AG20443 (cell line): ENCODE results near the gene SCLT1.
A peak's percentile ranks its signal among the peaks of the same experiment; 100 is the strongest.

Experiments used
- DNase-seq: peaks from one replicate; pipeline ENCODE4 v3.0.0; 2012; ENCODE audit warnings: low spot score, mixed read lengths

SCLT1 gene

DNA sequence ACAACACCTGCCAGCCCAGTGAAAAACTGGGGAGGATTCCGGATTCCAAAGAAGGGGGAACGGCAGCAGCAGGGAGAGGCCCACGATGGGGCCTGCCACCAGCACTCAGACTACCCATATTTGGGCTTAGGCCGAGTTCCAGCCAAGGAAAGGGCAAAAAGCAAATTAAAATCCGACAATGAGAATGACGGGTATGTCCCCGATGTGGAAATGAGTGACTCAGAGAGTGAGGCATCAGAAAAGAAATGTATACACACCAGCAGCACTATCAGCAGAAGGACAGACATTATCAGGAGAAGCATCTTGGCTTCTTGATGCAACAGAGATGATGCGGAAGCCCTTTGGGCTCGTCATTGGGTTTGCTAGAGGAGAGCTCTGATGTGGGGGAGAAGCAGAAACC is 221.4 kb downstream of the SCLT1 start:
- DNase-seq, result peak; percentile 64

DNA sequence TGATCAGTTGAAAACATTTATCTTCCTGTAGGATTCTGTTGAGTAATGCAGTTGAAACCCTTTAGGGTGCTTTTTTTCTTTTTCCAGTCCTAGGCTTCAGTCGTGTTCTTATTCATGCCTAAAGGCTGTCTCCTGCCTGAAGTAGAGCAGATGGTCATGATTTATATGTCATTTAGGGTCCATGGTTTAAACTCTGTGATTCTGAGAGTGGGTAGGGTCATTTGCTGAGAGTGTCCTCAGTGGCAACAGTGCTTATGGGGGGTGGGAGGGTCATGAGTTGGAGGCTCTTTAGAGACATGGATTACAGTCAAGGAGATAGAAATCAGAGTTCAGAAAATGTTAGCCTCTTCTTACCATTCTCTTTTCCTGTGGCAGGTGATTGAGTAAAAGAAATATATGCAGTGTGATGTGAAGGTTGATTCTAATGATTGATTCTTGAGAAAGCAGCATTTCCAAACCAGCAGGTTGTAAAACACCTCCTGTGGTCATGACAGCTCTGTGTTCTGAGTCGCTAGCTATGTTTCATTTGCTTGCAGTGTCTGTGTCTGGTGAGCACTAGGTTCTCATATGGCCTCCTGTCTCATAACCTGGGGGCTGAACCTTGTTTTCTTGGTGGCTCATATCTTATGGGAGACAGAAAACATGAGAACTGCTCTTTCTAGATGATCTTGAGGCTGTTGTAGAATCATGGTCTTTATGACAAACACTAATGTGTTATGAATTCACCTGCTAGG is 223.4 kb downstream of the SCLT1 start:
- DNase-seq, result no peak

DNA sequence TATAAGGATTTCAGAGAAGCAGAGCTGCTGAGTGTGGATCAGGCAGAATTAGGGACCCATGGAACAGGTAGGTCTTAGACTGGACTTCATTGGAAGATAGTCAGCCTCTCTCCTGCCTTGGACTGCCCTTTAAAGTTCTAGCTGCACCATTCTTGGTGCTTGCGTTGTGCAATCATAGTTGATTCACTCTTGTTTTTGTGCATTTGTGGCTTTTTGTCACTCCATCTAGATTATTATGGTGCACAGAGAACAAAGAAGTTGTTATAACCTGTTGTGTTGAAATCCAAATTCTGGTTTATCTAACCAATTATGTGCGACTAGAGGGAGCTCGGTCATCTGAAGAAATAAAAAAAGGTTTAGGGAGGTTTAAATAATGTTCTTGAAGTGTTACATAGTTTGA is 224.6 kb downstream of the SCLT1 start:
- no peak for DNase-seq

DNA sequence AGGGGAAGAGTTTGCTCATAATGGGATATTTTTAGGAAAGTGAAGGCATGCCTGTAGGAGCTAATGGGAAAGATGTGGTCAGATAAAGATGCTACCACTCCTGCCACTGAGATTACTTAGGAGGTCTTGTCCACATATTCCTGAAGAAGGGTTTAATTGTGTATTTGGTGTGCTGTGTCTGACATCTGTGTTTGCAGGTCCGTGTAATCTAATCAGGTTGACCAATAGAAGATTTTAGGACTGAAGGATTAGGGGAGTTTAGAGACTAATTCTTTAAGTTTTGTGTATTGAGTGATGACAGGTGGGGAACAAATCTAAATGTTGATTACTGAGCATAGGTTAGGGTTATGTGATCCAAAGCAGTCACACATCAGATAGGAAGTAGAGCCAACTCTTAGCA is 226.6 kb downstream of the SCLT1 start:
- no peak for DNase-seq

DNA sequence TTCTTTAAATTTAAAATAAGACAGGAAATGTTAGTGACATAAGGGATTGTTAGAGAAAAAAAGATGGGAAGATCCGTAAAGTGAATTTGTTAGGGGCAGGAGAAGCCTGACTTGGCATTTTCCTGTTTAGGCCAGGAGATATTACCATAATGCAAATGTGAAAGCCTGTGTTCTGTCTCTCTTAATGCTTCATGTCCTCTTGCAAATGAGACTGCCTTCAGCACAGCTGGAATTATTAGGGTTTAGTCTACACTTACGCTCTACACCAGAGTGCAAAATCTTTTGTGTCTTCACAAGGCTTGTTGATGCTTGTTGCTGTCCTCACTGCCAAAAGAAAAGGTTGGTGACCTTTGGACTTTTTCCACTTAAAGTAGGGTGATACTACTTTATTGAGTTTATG is 227.1 kb downstream of the SCLT1 start:
- DNase-seq, result no peak

DNA sequence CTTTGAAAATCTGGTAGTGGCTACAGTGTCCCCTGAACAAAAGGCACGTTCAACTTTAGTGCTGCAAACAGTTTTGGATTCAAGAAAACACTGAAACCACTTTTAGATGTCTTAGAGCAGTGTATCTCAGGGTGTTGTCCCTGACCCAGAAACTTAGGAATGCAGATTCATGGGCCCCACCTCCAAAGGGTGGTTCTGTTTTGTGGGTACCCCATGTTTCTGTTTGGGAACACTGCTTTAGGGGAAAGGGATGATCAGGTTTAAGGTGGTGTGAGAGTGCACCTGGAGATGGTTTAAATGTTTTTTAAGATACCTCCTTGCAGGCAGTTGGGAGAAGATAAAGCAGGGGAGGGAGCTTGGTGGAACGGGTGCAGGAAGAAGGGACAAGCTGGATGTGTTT is 228.2 kb downstream of the SCLT1 start:
- no peak for DNase-seq

DNA sequence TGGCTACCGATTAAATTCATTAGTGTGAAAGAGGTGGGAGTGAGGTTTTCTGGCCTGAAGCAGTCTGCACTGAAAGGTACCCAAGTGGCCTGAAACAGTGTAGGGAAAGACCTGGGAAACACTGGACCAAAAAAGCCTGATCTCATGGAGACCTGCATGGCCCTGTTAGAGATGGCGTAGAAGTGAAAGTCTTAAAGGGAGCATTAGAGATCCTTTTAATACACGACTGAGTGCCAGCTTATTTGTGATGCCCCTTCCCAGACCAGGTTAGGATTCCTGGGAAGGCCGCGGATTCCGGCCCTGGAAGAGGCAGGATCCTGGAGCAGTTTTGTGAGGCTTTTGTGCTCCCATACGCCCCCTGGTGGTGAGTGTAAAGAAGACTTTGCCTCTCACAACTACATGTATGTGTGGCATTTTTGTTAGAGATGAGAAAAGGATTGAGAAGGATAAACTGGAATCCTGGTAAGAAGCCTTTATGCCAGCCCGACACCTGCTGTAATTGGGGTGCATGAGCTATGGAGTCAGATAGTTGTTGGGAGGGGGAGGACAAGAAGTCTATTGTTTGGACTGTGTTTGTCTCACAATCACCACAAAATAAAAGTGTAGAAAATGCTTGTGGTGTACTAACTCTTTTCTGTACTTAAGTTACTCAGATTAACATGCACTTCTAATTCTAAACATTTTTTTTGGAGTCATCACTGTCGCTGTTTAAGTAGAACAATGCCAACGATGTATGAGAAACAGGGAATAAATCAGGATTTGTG is 229.8 kb downstream of the SCLT1 start:
- DNase-seq, result peak; percentile 80

DNA sequence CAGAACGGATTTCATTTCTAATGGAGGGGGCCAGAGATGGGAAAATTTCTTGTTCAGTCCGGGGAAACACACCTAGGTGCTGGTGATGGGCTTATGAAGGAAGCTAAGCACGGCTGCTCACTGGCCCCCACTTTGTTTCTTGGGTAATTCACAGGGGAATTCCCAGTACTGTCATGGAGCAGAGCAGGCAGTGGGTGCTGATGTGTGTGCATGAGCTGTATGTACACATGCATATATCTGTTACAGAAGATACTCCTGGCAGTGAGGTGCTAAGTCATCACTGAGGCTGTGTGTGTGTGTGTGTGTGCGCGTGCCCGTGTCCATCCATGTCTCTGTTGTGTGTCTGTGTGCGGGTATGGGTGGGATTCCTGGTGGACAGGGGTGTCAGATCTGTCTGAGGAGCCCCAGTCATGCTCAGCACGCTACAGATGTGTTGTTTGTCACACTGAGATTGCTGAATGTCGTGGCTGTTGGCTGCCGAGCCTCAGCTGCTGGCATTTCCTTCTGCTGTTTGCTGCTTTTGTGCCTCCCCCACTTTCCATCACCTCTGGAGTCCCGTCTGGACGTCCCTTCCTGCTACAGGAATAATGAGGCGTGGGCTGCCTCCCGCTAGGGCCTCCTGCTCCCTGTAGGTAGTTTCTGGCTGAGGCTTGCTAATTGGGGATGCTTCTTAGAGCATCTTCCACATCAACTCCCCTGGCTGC is 230.6 kb downstream of the SCLT1 start:
- DNase-seq, result no peak

DNA sequence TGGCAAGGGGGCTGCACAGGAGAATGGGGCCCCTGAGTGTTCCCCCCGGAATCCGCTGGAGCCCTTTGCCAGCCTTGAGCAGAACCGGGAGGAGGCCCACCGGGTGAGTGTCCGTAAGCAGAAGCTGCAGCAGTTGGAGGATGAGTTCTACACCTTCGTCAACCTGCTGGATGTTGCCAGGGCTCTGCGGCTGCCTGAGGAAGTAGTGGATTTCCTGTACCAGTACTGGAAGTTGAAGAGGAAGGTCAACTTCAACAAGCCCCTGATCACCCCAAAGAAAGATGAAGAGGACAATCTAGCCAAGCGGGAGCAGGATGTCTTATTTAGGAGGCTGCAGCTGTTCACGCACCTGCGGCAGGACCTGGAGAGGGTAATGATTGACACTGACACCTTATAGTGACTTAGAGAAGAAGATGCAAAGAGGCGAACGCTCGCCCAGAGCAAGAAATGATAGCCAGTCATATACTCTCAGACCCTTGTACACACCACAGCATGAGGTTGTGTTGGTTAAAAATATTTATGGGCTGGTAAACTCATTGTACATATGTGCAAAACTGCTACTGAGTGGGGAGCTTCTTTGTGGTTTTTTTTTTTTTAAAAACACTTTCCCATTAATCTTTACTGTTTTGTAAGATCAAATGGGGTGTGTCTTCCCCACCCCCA is 231.4 kb downstream of the SCLT1 start:
- DNase-seq, result no peak

DNA sequence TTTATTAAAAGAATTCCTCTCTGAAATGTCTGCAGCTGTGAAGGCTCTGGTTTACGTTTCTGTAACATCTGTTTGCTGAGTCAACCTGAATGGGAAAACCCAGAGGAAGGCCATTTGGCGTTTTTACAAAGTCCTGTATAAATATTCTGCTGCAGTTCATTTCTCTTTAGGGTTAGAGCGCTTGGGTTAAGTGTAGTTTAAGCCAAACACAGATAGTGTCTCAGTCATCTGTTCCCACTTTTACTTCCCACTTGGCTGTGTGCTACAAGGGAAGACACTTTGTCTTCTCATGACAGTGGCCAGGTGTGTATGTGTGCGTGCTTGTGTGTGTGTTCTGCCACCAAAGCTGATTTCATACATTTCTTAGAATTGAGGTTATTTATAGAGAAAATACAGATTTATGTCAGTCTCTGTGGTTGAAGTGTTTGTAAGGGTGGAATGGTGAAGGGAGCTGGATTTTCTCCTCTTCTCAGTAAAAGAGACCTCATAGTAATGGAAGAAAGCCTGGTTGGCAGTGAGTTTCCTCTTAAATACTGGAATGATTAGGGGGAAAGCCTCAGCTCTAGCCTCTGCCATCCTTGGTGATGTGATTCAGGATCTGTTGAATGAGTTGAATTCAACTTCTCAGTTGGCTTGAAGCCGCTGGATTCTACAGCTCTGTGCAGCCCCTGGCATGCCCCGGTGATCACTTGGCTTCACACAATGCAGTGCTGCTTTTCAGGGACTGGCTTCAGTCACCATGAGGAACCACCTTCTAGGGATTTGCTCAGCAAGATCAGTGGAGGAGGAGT is 233.3 kb downstream of the SCLT1 start:
- DNase-seq, result peak; percentile 66

DNA sequence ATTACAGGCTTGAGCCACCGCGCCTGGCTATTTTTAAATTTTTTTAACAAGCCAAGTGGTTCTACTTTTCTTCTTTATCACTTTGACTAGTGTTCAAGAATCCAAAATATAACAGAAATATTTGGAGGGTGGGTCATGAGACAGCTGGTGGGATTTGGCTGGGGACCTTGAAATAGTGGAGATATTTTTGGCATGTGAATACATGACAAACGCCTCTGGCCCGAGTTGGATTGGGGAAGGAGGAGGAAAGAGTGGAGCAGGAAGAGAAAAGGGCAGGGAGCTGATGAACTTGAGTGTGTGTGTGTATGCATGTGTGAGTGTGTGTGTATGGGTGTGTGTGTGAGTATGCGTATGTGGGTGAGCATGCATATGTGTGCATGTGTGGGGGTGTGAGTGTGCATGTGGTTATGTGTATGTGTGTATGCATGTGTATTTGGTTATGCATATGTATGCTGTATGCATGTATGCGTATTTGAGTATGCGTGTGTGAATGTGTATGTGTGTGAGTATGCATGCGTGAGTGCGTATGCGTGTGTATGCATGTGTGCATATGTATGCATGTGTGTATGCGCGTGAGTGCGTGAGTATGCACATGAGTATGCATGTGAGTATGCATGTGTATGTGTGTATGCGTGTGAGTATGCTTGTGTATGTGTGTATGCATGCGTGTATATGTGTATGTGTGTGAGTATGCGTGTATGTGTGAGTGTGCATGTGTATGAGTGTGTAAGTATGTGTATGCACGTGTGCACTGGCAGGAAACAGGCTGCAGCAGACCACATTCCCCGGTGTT is 234.3 kb downstream of the SCLT1 start:
- peak; percentile 76 for DNase-seq

DNA sequence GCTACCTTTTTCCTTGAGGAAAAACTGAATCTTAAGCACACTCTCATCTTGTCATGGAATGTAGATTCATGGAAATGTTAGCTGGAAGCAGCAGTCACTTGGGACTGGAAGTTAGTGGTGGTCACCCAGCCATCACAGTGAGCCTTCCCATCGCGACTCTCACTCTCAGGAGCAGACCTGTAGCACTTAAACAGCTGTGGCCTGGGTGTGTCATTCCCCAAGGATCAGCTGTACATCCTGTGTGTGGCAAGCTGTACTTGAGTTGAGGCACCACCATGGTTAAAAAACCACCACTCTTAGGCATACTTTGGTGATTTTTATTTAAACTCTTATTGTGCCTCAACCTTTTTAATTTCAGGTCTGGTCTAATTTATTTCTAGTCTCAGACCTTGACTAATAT is 237.1 kb downstream of the SCLT1 start:
- DNase-seq, result no peak

DNA sequence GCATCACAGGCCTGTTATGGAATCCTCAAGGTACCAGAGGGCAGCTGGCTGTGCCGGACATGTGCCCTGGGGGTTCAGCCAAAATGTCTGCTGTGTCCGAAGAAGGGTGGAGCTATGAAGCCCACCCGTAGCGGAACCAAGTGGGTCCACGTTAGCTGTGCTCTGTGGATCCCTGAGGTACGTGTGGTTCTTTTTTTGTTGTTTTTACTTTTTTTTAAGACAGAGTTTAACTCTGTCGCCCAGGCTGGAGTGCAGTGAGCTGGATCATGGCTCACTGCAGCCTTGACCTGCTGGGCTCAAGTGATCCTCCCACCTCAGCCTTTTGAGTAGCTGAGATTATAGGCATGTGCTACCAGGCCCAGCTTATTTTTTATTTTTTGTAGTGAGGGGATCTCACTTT is 237.7 kb downstream of the SCLT1 start:
- no peak for DNase-seq

DNA sequence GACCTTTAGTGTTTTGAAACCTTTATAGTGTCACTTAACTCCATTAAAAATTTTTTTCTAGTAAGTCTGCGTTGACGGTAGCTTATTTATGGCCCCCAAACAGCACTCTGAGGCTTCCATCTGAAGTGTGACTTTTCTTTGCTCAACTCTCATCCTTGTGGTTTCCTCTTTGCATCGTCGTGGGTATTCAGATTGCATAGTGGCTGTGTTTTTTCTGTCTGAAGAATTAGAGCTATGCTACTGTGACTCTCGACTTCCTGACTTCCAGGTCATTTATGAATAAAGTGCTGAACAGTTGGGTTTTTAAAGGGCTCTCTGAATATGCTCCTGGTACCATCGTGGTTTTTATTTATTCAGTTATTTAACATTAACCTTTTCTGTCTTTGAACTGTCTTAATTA is 238.9 kb downstream of the SCLT1 start:
- peak; percentile 42 for DNase-seq

DNA sequence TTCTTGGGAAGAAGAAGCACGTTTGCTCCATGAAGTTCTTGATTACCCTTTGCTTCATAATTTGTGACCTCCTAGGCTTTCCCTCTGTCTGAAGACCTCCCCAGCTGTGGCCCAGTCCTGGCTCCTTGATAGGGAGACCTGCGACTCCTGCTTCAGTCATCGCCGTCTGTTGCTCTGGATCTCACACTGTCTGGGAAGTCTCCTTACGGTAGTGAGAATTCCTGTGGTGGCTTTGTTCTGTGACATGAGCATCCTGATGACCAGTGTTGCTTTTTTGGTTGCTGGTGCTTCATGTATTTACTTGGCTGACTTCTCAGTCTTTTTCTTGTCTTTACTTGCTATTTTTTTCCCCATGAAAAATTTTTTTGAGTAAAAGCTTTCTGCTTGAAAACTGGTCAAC is 239.6 kb downstream of the SCLT1 start:
- DNase-seq, result no peak

DNA sequence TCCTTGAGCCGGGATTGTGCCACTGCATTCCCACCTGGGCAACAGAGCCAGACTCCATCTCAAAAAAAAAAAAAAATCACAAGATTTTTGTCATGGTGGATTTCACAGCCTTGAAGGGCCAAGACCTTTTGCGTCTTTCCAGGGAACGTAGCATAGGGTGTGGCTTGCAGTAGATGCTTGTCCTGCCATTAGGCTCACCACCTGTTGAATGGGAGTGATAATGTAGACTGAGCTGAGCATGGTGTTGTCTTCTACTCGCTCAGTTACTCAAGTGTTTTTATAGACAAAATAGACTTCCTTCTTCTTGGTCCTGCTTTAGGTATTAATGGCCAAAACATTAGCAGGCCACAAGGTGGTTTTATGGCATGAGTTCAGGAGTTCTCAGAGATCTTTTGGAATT is 243.1 kb downstream of the SCLT1 start:
- DNase-seq, result no peak

DNA sequence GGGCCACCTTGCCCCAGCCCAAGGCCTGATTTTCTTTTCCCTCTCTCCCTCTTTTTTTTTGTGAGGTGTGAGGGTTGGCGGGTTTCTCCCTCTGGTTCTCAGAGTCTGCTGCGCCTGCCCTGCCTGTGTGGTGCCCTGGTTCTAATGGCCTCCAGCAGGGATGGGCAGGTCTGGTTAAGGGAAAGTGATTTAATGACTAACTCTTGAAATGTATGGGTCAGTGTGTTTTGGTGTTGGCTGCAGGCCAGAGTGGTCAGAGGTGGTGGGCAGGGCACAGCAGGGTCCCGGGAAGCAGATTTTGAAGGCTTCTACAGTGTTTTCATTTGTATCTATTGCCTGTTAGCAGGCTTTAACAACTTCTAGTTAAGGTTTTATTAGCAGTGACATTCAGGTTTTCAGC is 244.9 kb downstream of the SCLT1 start:
- no peak for DNase-seq

DNA sequence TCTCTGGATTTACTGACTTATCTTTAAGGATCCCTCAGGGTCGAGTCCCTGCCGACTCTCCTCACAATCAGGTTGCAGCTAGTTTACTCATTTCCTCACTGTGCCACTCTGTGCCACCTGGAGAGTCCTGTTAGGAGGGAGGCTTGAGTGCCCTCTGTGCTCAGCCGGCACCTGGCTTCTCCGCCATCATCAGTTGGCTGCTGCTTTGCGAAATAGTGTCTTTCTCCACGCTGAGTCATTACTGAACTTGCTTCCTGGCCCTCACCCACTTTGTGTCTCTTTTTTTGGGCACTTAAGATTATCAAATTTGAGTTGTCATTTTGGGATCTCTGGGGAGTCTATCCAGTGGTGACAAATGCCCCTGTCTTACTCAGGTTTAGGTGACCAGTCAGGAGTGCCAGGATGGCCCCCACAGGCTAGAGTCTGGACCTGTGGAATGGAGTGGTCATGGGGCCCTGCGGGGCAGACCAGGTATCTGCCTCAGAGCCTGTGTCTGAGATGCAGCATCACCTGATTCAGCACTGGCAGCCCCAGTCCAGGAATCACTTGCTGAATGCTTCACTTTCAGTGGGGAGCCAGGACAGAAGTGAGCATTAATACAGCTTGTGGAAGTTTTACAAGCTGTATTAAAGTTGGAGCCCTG is 246.1 kb downstream of the SCLT1 start:
- no peak for DNase-seq

DNA sequence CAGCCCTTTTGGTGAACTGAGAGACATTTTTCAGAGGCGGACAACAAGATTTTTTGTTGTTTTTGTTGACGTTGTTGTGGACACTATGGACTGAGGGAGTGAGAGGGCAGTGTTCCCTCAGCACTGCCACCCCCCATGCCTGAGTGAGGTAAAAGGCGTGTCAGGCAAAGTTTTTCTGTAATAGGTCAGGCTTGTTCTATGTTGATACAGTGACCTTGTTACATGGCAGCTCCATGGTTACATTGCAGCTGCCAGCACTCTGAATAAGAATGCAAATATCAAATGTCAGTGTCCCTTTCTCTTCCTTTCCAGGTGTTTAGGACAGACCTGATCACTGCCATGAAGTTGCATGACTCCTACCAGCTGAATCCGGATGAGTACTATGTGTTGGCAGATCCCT is 247.3 kb downstream of the SCLT1 start:
- no peak for DNase-seq

DNA sequence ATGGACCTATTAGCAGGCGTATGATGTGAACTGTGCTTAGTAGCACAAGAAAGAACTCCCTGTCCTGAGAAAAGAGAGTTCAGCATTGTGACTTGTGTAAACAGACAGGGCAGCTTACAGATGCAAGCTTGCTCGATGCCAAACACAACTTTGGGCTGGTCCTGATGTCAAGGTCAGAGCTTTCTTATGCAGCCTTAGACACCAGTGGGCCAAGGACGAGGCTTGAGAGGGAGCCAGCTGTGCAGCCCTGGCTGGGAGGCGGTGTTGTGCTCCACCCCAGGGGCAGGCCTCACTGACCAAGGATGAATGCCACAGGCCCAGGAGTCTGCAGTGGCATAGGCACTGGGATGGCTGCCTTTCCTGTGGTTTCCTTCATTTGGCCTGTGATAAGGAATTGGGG is 248.4 kb downstream of the SCLT1 start:
- DNase-seq, result no peak
